ENCODE data around the gene RPL19.

DNA sequence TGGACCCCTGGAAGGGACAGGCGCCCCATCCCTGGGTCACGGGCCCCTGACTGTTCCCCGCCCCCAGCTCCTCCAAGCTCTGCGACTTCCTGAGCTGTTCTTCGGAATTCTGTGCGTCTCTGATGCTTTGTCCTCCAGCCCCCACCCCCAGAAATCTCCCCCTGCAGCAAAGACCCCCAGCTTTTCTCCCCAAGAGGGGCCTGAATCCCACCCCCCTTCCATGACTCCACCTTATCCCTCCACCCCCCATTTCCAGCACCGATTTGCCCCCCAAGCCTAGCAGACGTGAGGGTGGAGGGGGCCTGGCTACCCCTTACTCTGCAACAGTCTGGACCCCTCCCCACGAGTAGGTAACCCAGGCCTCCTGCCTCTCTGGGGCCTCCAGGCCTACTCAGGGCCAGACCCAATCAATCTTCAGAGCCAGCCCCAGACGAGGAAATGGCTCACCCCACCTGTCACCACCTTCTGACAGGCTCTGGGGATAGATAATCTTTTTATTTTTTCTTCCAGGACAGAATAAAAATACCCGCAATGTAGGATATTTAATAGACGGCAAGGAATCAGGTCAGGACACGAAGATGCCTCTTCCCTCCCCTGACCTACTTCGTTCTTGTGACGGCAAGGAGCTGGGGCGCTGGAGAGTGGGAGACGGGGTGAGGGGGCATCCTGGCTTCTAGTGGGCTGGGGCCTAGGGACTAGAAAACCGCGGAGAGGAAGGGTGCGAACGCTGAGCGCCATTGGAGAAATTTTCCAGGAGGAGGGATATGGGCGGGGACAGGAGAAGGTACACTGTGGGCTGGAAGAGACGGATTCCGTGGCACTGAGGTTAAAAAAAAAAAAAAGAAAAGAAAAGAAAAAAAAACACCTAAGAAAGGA, 47.9 kb upstream of the RPL19 start:
- TF ChIP-seq CTCF (IDR thresholded peaks at IDR 0.05) (no peak), POLR2AphosphoS5 (IDR thresholded peaks at IDR 0.05) (no peak)

Measured in stomach (tissue), 4 donors.